T-cell (primary cell): ENCODE data around the gene HIGD1A. TPM values are rescaled to one million over a fixed set of nuclear protein-coding genes. Genes with fewer than 3 reads are reported as not detected.
A peak's percentile ranks its signal among the peaks of the same experiment; 100 is the strongest.

Source experiments
- ATAC-seq, 4 experiments: fragments of 200-7000 bp in 3 of 4; fragments of 150-1000 bp in 1 of 4; cut with Tn5 transposase; replicated peaks in 1 of 4; 1 replicate in 3 of 4; 2 replicates in 1 of 4; pipeline ENCODE4 v1.10.0; 2021; ENCODE audit warnings: moderate library complexity in 3 of 4, mild to moderate bottlenecking in 2 of 4, moderate number of reproducible peaks in 1 of 4
- CTCF ChIA-PET, 2 donors: fragments of 300-600 bp; sonication (Branson Sonifier 250); formaldehyde crosslinking; loops; one replicate each; lab custom pipeline; 2022; ENCODE audit warnings: antibody characterized with exemption in 2 of 2; lab: Charles Lee
- POLR2A ChIA-PET, 2 donors: fragments of 300-600 bp; sonication (Branson Sonifier 250); formaldehyde crosslinking; loops; one replicate each; lab custom pipeline; 2022; ENCODE audit warnings: antibody characterized with exemption in 2 of 2; lab: Charles Lee
- DNase-seq, 35 experiments: peaks; one replicate each; pipeline versions ENCODE4 v3.0.0 to v3.0.0-alpha.2; 2013 to 2023
- H3K27ac ChIP-seq: one replicate; pipeline ENCODE4 v1.5.1; 2013; ENCODE audit warnings: low read length
- H3K27me3 ChIP-seq, 2 experiments: replicated peaks in 1 of 2; 1 replicate in 1 of 2; 2 replicates in 1 of 2; pipeline versions ENCODE4 v1.6.1 to v1.7.0; 2013; ENCODE audit warnings: low read length in 1 of 2, mixed read lengths in 1 of 2; ENCODE audit not compliant: control insufficient read depth in 2 of 2, insufficient read depth in 2 of 2; ENCODE audit errors: extremely low read depth in 1 of 2
- H3K36me3 ChIP-seq, 2 donors: 1 replicate in 1 of 2; 2 replicates in 1 of 2; pipeline versions ENCODE4 v1.6.1 to v1.7.0; 2013; ENCODE audit warnings: low read length in 1 of 2; ENCODE audit not compliant: control insufficient read depth in 2 of 2, insufficient read depth in 1 of 2; ENCODE audit errors: extremely low read depth in 1 of 2
- H3K4me1 ChIP-seq, 2 experiments: 1 replicate in 1 of 2; 2 replicates in 1 of 2; pipeline versions ENCODE4 v1.6.1 to v1.7.0; 2013; ENCODE audit warnings: low read length in 2 of 2, mixed read lengths in 1 of 2; ENCODE audit not compliant: insufficient read depth in 2 of 2, control insufficient read depth in 1 of 2; ENCODE audit errors: extremely low read depth in 1 of 2
- H3K4me3 ChIP-seq, 2 donors: 1 replicate in 1 of 2; 2 replicates in 1 of 2; pipeline versions ENCODE4 v1.5.1 to v1.7.0; 2013; ENCODE audit warnings: mild to moderate bottlenecking in 2 of 2, low read length in 1 of 2, moderate library complexity in 1 of 2; ENCODE audit not compliant: control insufficient read depth in 1 of 2; ENCODE audit errors: extremely low read depth in 1 of 2
- H3K9me3 ChIP-seq: 2 replicates; pipeline ENCODE4 v1.7.0; 2013
- H3K27ac Mint-ChIP-seq, 2 donors: one replicate each; pipeline ENCODE4 v1.8.0; 2020 to 2021; ENCODE audit warnings: mild to moderate bottlenecking in 2 of 2, mixed read lengths in 2 of 2
- H3K27me3 Mint-ChIP-seq, 2 donors: one replicate each; pipeline ENCODE4 v1.8.0; 2021 to 2022; ENCODE audit warnings: mixed read lengths in 2 of 2
- H3K36me3 Mint-ChIP-seq: one replicate; pipeline ENCODE4 v1.8.0; 2021; ENCODE audit warnings: mixed read lengths
- H3K4me1 Mint-ChIP-seq, 3 donors: one replicate each; pipeline ENCODE4 v1.8.0; 2020 to 2022; ENCODE audit warnings: mixed read lengths in 3 of 3, mild to moderate bottlenecking in 1 of 3
- H3K4me3 Mint-ChIP-seq, 3 donors: one replicate each; pipeline ENCODE4 v1.8.0; 2020 to 2022; ENCODE audit warnings: mild to moderate bottlenecking in 3 of 3, mixed read lengths in 3 of 3, moderate library complexity in 3 of 3
- H3K9me3 Mint-ChIP-seq, 3 donors: one replicate each; pipeline ENCODE4 v1.8.0; 2020 to 2022; ENCODE audit warnings: mixed read lengths in 3 of 3
- WGBS: methylation state at CpG from one replicate; pipeline ENCODE4 v1.1.5; 2013; ENCODE audit warnings: missing lambda C conversion rate; ENCODE audit not compliant: insufficient coverage; 5-methylcytosine and 5-hydroxymethylcytosine counted together
- total RNA-seq, 35 experiments: library from RNA in 6 of 35; stranded (reverse) in 6 of 35; fragments of 120-200 nt in 1 of 35; gene quantifications; one replicate each; pipeline versions ENCODE4 v1.2.1 to v1.2.4 and lab custom pipeline; 2013 to 2026

The HIGD1A gene
- total RNA-seq, 5 donors from 2014 or later (not counting 1 experiment from before 2014, with no cell fraction given) = 17.3 to 27.8 (median 24.3) TPM

- CTCF ChIA-PET = no interaction called here
- peaks cover 0 to 4% of the 10 kb centered on the region in 2 donors for H3K27me3 Mint-ChIP-seq
- POLR2A ChIA-PET = no interaction called here
- no peaks in the 10 kb centered on the region for H3K36me3 ChIP-seq
- no peaks in the 10 kb centered on the region for H3K9me3 Mint-ChIP-seq
- no peaks in the 10 kb centered on the region for H3K4me1 ChIP-seq
- no peak overlapping the region for H3K27ac Mint-ChIP-seq
- H3K27me3 ChIP-seq = no peaks in the 10 kb centered on the region
- no peak overlapping the region for H3K4me3 Mint-ChIP-seq
- WGBS = no CpG with 5 or more reads among the region's 3 CpGs
- no peak overlapping the region for H3K27ac ChIP-seq
- H3K9me3 ChIP-seq = no peaks in the 10 kb centered on the region
- ATAC-seq = no peak
- no peak overlapping the region for H3K4me3 ChIP-seq
- no peaks in the 10 kb centered on the region for H3K4me1 Mint-ChIP-seq
- DNase-seq = no peak
- H3K36me3 Mint-ChIP-seq = no peaks in the 10 kb centered on the region
These were observed 39.6 kb downstream of the HIGD1A start for GRCh38 chr3:42764561-42765295.

- ChIA-PET POLR2A (no interaction called here), CTCF (no interaction called here)
- Histone ChIP-seq H3K27me3 (no peaks in the 10 kb centered on the region), H3K4me1 (no peaks in the 10 kb centered on the region), H3K27ac (no peak overlapping the region), H3K4me3 (no peak overlapping the region), H3K9me3 (no peaks in the 10 kb centered on the region), H3K36me3 (no peaks in the 10 kb centered on the region)
- H3K27me3 Mint-ChIP-seq = peaks cover 0 to 4% of the 10 kb centered on the region in 2 donors
- H3K9me3 Mint-ChIP-seq = no peaks in the 10 kb centered on the region
- H3K36me3 Mint-ChIP-seq = no peaks in the 10 kb centered on the region
- no CpG with 5 or more reads among the region's 3 CpGs for WGBS
- DNase-seq = no peak
- no peaks in the 10 kb centered on the region for H3K4me1 Mint-ChIP-seq
- no peak overlapping the region for H3K27ac Mint-ChIP-seq
- no peak overlapping the region for H3K4me3 Mint-ChIP-seq
- no peak for ATAC-seq
These were observed 40.2 kb downstream of the HIGD1A start for GRCh38 chr3:42764115-42764514.

- Histone ChIP-seq H3K4me1 (no peaks in the 10 kb centered on the region), H3K27me3 (no peaks in the 10 kb centered on the region), H3K4me3 (no peak overlapping the region), H3K27ac (no peak overlapping the region), H3K36me3 (no peaks in the 10 kb centered on the region), H3K9me3 (no peaks in the 10 kb centered on the region)
- CTCF ChIA-PET = interaction anchor here in 1 of 2 donors (0.6 kb wide), 2 partner anchors 19 to 22 kb away, joined by 3 read pairs; no protein-coding TSS in a partner anchor
- POLR2A ChIA-PET = no interaction called here
- no peak overlapping the region for H3K27ac Mint-ChIP-seq
- no peaks in the 10 kb centered on the region for H3K4me1 Mint-ChIP-seq
- H3K36me3 Mint-ChIP-seq = no peaks in the 10 kb centered on the region
- H3K27me3 Mint-ChIP-seq = peaks cover 7 to 11% of the 10 kb centered on the region in 2 donors
- no peak for ATAC-seq
- no peaks in the 10 kb centered on the region for H3K9me3 Mint-ChIP-seq
- no peak overlapping the region for H3K4me3 Mint-ChIP-seq
- no peak for DNase-seq
- no CpG with 5 or more reads among the region's 2 CpGs for WGBS
These were observed 41.3 kb downstream of the HIGD1A start for GRCh38 chr3:42763021-42763420.

GRCh38 chr3:42762046-42762724, 42.1 kb downstream of the HIGD1A start:
- no peaks in the 10 kb centered on the region for H3K36me3 ChIP-seq
- Mint-ChIP-seq H3K9me3 (no peaks in the 10 kb centered on the region), H3K36me3 (no peaks in the 10 kb centered on the region), H3K4me1 (no peaks in the 10 kb centered on the region), H3K27ac (no peak overlapping the region), H3K4me3 (no peak overlapping the region), H3K27me3 (peaks cover 7 to 13% of the 10 kb centered on the region in 2 donors)
- no peak overlapping the region for H3K27ac ChIP-seq
- WGBS = 69% methylated on average over 2 of the region's 6 CpGs
- DNase-seq (peak in 1 of 35 experiments; percentile 12), ATAC-seq (no peak)
- no peak overlapping the region for H3K4me3 ChIP-seq
- ChIA-PET POLR2A (no interaction called here), CTCF (no interaction called here)
- H3K9me3 ChIP-seq = no peaks in the 10 kb centered on the region
- H3K4me1 ChIP-seq = no peaks in the 10 kb centered on the region
- H3K27me3 ChIP-seq = no peaks in the 10 kb centered on the region

GRCh38 chr3:42758126-42758525, 46.2 kb downstream of the HIGD1A start:
- no peaks in the 10 kb centered on the region for H3K36me3 Mint-ChIP-seq
- no peak for ATAC-seq
- 88% methylated on average over 11 of the region's 11 CpGs for WGBS
- Histone ChIP-seq H3K4me3 (no peak overlapping the region), H3K27me3 (no peaks in the 10 kb centered on the region), H3K4me1 (no peaks in the 10 kb centered on the region), H3K9me3 (no peaks in the 10 kb centered on the region), H3K27ac (no peak overlapping the region), H3K36me3 (no peaks in the 10 kb centered on the region)
- CTCF ChIA-PET = no interaction called here
- no peak overlapping the region for H3K27ac Mint-ChIP-seq
- POLR2A ChIA-PET = no interaction called here
- no peak for DNase-seq
- no peaks in the 10 kb centered on the region for H3K9me3 Mint-ChIP-seq
- peaks cover 2 to 7% (median 3%) of the 10 kb centered on the region in 3 donors for H3K4me1 Mint-ChIP-seq
- peaks cover 7 to 13% of the 10 kb centered on the region in 2 donors for H3K27me3 Mint-ChIP-seq
- H3K4me3 Mint-ChIP-seq = no peak overlapping the region

GRCh38 chr3:42756681-42757213, 47.5 kb downstream of the HIGD1A start:
- DNase-seq (no peak), ATAC-seq (no peak)
- no peaks in the 10 kb centered on the region for H3K9me3 ChIP-seq
- H3K27me3 ChIP-seq = no peaks in the 10 kb centered on the region
- peaks cover 2 to 7% (median 3%) of the 10 kb centered on the region in 3 donors for H3K4me1 Mint-ChIP-seq
- H3K36me3 Mint-ChIP-seq = no peaks in the 10 kb centered on the region
- WGBS = 89% methylated on average over 6 of the region's 6 CpGs
- no peak overlapping the region for H3K4me3 Mint-ChIP-seq
- H3K4me1 ChIP-seq = no peaks in the 10 kb centered on the region
- H3K36me3 ChIP-seq = no peaks in the 10 kb centered on the region
- H3K27ac ChIP-seq = no peak overlapping the region
- no peak overlapping the region for H3K27ac Mint-ChIP-seq
- peaks cover 7 to 13% of the 10 kb centered on the region in 2 donors for H3K27me3 Mint-ChIP-seq
- H3K9me3 Mint-ChIP-seq = no peaks in the 10 kb centered on the region
- POLR2A ChIA-PET = no interaction called here
- H3K4me3 ChIP-seq = no peak overlapping the region
- CTCF ChIA-PET = interaction anchor here in 1 of 2 donors (0.7 kb wide), 1 partner anchor 11 kb away, joined by 4 read pairs; no protein-coding TSS in a partner anchor
